Endothelial cell of umbilical vein (primary cell): ENCODE measurements around the gene AP4S1.

Source experiments
- CTCF ChIP-seq, 2 donors: IDR thresholded peaks; 1 replicate in 1 of 2; 2 replicates in 1 of 2; pipeline ENCODE4 v1.5.1; 2011; ENCODE audit warnings: low read length in 2 of 2, mild to moderate bottlenecking in 2 of 2, moderate library complexity in 2 of 2, control low read depth in 1 of 2, inconsistent platforms in 1 of 2, low read depth in 1 of 2; ENCODE audit not compliant: insufficient read depth in 1 of 2; ENCODE audit errors: extremely low read depth in 1 of 2
- EZH2 ChIP-seq: IDR thresholded peaks from 2 replicates; pipeline ENCODE4 v1.6.1; 2012; ENCODE audit warnings: borderline replicate concordance, low read depth, mild to moderate bottlenecking, moderate library complexity, low read length, inconsistent platforms; ENCODE audit not compliant: severe bottlenecking
- FOS ChIP-seq: IDR thresholded peaks from 2 replicates; pipeline ENCODE4 v1.6.1; 2011; ENCODE audit warnings: mild to moderate bottlenecking, low read length, moderate library complexity, borderline replicate concordance; ENCODE audit not compliant: insufficient read depth
- MAX ChIP-seq: IDR thresholded peaks from 2 replicates; pipeline ENCODE4 v1.6.1; 2011; ENCODE audit not compliant: insufficient read depth, insufficient read length
- MYC ChIP-seq: IDR thresholded peaks from one replicate; pipeline ENCODE4 v1.6.1; 2011; ENCODE audit warnings: mild to moderate bottlenecking, low read depth, low read length
- POLR2A ChIP-seq: IDR thresholded peaks from 2 replicates; pipeline ENCODE4 v1.6.1; 2012; ENCODE audit warnings: low read depth, mild to moderate bottlenecking, control low read depth, low read length

- TF ChIP-seq CTCF (IDR thresholded peaks at IDR 0.05; ENCODE audit: extremely low read depth in 1 of 2, insufficient read depth in 1 of 2, low read depth in 1 of 2, low read length in 2 of 2) (no peak), POLR2A (no peak), FOS (no peak), EZH2 (no peak), MYC (no peak), MAX (no peak)
These were observed at the start of gene AP4S1 for GRCh38 chr14:31025367-31026076.
